ENCODE data around the gene GPER1.

The GPER1 gene

GRCh38 chr7:1054438-1054837 is 33.5 kb upstream of the GPER1 start:
- no peak for DNase-seq

GRCh38 chr7:1054861-1055450 is 33.0 kb upstream of the GPER1 start:
- peak; percentile 59 for DNase-seq

GRCh38 chr7:1055491-1055955 is 32.4 kb upstream of the GPER1 start:
- DNase-seq, result no peak

- DNase-seq, result no peak
Measured at GRCh38 chr7:1055956-1056784, 31.7 kb upstream of the GPER1 start.

- DNase-seq, result no peak
Measured at GRCh38 chr7:1056785-1057410, 31.0 kb upstream of the GPER1 start.

- DNase-seq, result no peak
Measured at GRCh38 chr7:1057416-1058291, 30.3 kb upstream of the GPER1 start.

- DNase-seq, result no peak
Measured at GRCh38 chr7:1058311-1058710, 29.6 kb upstream of the GPER1 start.

GRCh38 chr7:1058821-1059199 is 29.1 kb upstream of the GPER1 start:
- DNase-seq, result no peak

GRCh38 chr7:1059200-1060091 is 28.5 kb upstream of the GPER1 start:
- DNase-seq, result no peak

- no peak for DNase-seq
Measured at GRCh38 chr7:1060315-1061072, 27.4 kb upstream of the GPER1 start.

- DNase-seq, result no peak
Measured at GRCh38 chr7:1061180-1061579, 26.7 kb upstream of the GPER1 start.

GRCh38 chr7:1062296-1063294 is 25.3 kb upstream of the GPER1 start:
- no peak for DNase-seq

- no peak for DNase-seq
Measured at GRCh38 chr7:1063361-1063760, 24.6 kb upstream of the GPER1 start.

- no peak for DNase-seq
Measured at GRCh38 chr7:1064581-1064980, 23.3 kb upstream of the GPER1 start.

GRCh38 chr7:1065263-1065584 is 22.7 kb upstream of the GPER1 start:
- no peak for DNase-seq

- DNase-seq, result peak; percentile 86
Measured at GRCh38 chr7:1065585-1066241, 22.2 kb upstream of the GPER1 start.

GRCh38 chr7:1066242-1066588 is 21.7 kb upstream of the GPER1 start:
- no peak for DNase-seq

GRCh38 chr7:1068013-1068412 is 19.9 kb upstream of the GPER1 start:
- no peak for DNase-seq

- DNase-seq, result no peak
Measured at GRCh38 chr7:1068619-1069018, 19.3 kb upstream of the GPER1 start.
